GM18951 (cell line): ENCODE results near the gene ULK4.
"Not testable (repeated sequence)": the region's sequence is repeated elsewhere in the genome, so short reads cannot be mapped to it uniquely, and the experiment has no call there.

Experiments used
- POLR2A ChIP-seq: IDR thresholded peaks from 4 replicates; pipeline ENCODE4 v1.6.1; 2011; ENCODE audit warnings: mild to moderate bottlenecking; ENCODE audit not compliant: insufficient read length, insufficient read depth; ENCODE audit errors: extremely low read depth
- in situ Hi-C: fragments of 300-500 bp; cut with MboI; formaldehyde crosslinking; loops from one replicate; pipeline ENCODE4 v1.12.0; 2022; ENCODE audit warnings: low sequenced_read_pairs, mixed read lengths, inconsistent platforms; ENCODE audit not compliant: unreplicated experiment

ULK4 gene

GRCh38 chr3:41426485-41426884, 535.4 kb downstream of the ULK4 start:
- in situ Hi-C loops = no loop called here
- TF ChIP-seq POLR2A = no peak

GRCh38 chr3:41424543-41425300, 537.2 kb downstream of the ULK4 start:
- in situ Hi-C loops = no loop called here
- no peak for TF ChIP-seq POLR2A

GRCh38 chr3:41419809-41420208, 542.1 kb downstream of the ULK4 start:
- in situ Hi-C loops = no loop called here
- TF ChIP-seq POLR2A = no peak

- TF ChIP-seq POLR2A = no peak
- in situ Hi-C loops = no loop called here
Measured at GRCh38 chr3:41418961-41419691, 542.8 kb downstream of the ULK4 start.

GRCh38 chr3:41417574-41417973, 544.3 kb downstream of the ULK4 start:
- no peak for TF ChIP-seq POLR2A
- in situ Hi-C loops = no loop called here

- no peak for TF ChIP-seq POLR2A
- in situ Hi-C loops = no loop called here
Measured at GRCh38 chr3:41411065-41411464, 550.8 kb downstream of the ULK4 start.

- TF ChIP-seq POLR2A = no peak
- in situ Hi-C loops = no loop called here
Measured at GRCh38 chr3:41405466-41405865, 556.4 kb downstream of the ULK4 start.

- no peak for TF ChIP-seq POLR2A
- in situ Hi-C loops = no loop called here
Measured at GRCh38 chr3:41404582-41404981, 557.3 kb downstream of the ULK4 start.

- no peak for TF ChIP-seq POLR2A
- in situ Hi-C loops = no loop called here
Measured at GRCh38 chr3:41394896-41395295, 567.0 kb downstream of the ULK4 start.

GRCh38 chr3:41370765-41371535, 591.0 kb downstream of the ULK4 start:
- in situ Hi-C loops = not testable (repeated sequence)

- in situ Hi-C loops = no loop called here
- no peak for TF ChIP-seq POLR2A
Measured at GRCh38 chr3:41370307-41370706, 591.6 kb downstream of the ULK4 start.

GRCh38 chr3:41369838-41370237, 592.1 kb downstream of the ULK4 start:
- in situ Hi-C loops = no loop called here
- TF ChIP-seq POLR2A = no peak

- in situ Hi-C loops = no loop called here
- TF ChIP-seq POLR2A = no peak
Measured at GRCh38 chr3:41365973-41366372, 595.9 kb downstream of the ULK4 start.
